Neutrophil (primary cell): ENCODE measurements around the gene SSNA1.

Source experiments
- H3K27ac ChIP-seq: fragments of 200-600 bp; sonication (generic); 2 replicates; pipeline ENCODE4 v1.5.1; 2016; ENCODE audit warnings: mild to moderate bottlenecking, moderate library complexity
- H3K27me3 ChIP-seq: fragments of 200-600 bp; sonication (generic); 2 replicates; pipeline ENCODE4 v1.6.0; 2016; ENCODE audit warnings: mild to moderate bottlenecking
- H3K36me3 ChIP-seq: fragments of 200-600 bp; sonication (generic); 2 replicates; pipeline ENCODE4 v1.5.1; 2017
- H3K4me1 ChIP-seq, 2 experiments: fragments of 200-600 bp in 1 of 2; sonication (generic) in 1 of 2; 1 replicate in 1 of 2; 2 replicates in 1 of 2; pipeline versions ENCODE4 v1.5.1 to v1.6.1; 2013 to 2016; ENCODE audit warnings: low read depth in 1 of 2, low read length in 1 of 2, mild to moderate bottlenecking in 1 of 2, moderate library complexity in 1 of 2; ENCODE audit not compliant: control insufficient read depth in 1 of 2, insufficient read depth in 1 of 2
- H3K4me3 ChIP-seq, 2 experiments: fragments of 200-600 bp in 1 of 2; sonication (generic) in 1 of 2; 1 replicate in 1 of 2; 2 replicates in 1 of 2; pipeline ENCODE4 v1.5.1; 2013 to 2016; ENCODE audit warnings: low read depth in 1 of 2, low read length in 1 of 2, mild to moderate bottlenecking in 1 of 2, moderate library complexity in 1 of 2
- H3K9me3 ChIP-seq: fragments of 200-600 bp; sonication (generic); 2 replicates; pipeline ENCODE4 v1.5.1; 2016
- CTCF ChIP-seq: fragments of 200-600 bp; sonication (generic); IDR thresholded peaks from 2 replicates; pipeline ENCODE4 v1.5.1; 2016; ENCODE audit warnings: antibody characterized with exemption

Gene SSNA1, protein sequence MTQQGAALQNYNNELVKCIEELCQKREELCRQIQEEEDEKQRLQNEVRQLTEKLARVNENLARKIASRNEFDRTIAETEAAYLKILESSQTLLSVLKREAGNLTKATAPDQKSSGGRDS

DNA sequence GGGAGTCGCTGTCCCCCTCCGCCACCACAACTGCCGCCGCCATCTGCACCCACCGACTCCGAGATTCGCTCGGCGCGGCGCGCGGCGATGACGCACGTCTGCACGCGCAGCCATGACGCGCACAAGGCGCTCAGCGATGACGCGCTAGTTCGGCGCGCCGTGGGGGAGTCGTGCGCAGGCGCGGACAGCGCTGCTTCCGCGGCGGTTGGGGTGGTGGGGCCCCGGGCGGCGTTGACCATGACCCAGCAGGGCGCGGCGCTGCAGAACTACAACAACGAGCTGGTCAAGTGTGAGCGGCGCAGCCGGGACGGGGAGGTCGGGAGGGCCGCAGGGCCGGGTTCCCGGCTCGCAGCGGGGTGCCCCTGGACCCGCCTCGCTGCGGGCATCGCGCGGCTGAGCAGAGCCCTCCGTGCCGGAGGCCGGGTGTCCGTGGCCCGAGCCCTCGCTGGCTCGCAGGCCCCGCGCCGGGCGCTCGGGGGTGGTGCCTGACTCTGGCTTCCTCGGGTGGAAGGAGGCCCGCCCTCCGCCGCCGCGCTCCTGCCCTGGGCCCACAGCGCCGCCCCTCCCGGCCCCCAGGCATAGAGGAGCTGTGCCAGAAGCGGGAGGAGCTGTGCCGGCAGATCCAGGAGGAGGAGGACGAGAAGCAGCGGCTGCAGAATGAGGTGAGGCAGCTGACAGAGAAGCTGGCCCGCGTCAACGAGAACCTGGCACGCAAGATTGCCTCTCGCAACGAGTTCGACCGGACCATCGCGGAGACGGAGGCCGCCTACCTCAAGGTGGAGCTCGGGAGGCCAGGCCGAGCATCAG, at the start of gene SSNA1, which contains the start of gene ANAPC2:
SSNA1 (plus strand) TSS at position 187 of the 807 bp plus-strand sequence; CDS start at position 238, 51 bp downstream.
ANAPC2 (minus strand) TSS at position 71 of the 807 bp plus-strand sequence; CDS start at position 43, 28 bp downstream.
- Histone ChIP-seq H3K4me3 (peak within 1 kb of the TSS; percentile 81 to 97), H3K9me3 (no peaks in the 10 kb centered on the region), H3K27ac (peak within 1 kb of the TSS; percentile 98), H3K36me3 (peaks cover 54% of the 10 kb centered on the region), H3K4me1 (peaks cover 34% of the 10 kb centered on the region in 2 experiments), H3K27me3 (no peaks in the 10 kb centered on the region)
- TF ChIP-seq CTCF = peak; percentile 76

GRCh38 chr9:137138722-137139467, 49.6 kb upstream of the SSNA1 start, which contains the start of gene GRIN1:
GRIN1 (plus strand) TSS chr9:137139154; CDS start chr9:137139487, 333 bp downstream.
- no peaks in the 10 kb centered on the region for H3K9me3 ChIP-seq
- H3K36me3 ChIP-seq = no peaks in the 10 kb centered on the region
- H3K4me1 ChIP-seq = no peaks in the 10 kb centered on the region
- no peak within 1 kb of the TSS for H3K4me3 ChIP-seq
- H3K27me3 ChIP-seq = peaks cover 100% of the 10 kb centered on the region
- no peak within 1 kb of the TSS for H3K27ac ChIP-seq
- no peak for TF ChIP-seq CTCF

GRCh38 chr9:137139468-137140150, 48.9 kb upstream of the SSNA1 start:
- Histone ChIP-seq H3K27me3 (peaks cover 97% of the 10 kb centered on the region), H3K27ac (no peak overlapping the region), H3K4me1 (no peaks in the 10 kb centered on the region), H3K4me3 (no peak overlapping the region), H3K9me3 (no peaks in the 10 kb centered on the region), H3K36me3 (no peaks in the 10 kb centered on the region)
- TF ChIP-seq CTCF = no peak

DNA sequence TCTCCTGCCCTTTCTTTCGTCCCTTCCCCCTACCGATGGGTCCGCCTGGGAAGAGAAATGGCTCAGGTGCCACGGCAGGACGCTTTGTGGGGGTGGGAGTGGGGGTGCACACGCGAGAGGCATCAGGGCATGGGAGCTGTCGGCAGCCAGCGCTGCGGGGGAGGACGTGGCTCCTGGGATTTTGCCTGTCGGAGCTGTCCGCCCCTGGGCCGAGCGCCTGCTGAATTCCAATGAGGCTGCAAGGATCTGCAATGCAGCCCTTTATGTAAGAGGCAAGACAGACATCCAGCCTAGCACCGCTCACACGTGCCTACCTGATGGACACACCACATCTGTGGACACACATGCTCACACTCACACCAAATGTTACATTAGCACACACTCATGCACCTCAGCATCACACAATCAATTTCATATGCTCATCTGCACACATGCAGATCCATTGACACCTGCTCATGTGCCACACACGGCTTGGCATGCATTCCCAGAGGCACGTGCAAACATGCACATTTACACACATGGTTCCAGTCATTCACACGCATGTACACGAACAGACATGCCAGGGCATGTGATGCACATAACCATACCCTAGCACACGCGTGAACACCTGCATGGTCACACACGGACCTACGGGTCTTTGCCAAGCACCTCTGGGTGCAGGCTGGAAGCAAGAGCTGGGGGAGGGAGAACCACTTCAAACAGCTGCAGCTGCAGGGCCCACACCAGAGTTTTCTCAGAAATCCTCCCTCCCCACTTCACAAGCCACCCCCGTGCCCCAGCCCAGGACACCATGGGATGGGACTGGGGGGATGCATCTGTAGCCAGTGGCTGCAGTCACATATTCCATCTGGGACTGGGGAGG, 48.1 kb upstream of the SSNA1 start:
- no peaks in the 10 kb centered on the region for H3K4me1 ChIP-seq
- no peak overlapping the region for H3K27ac ChIP-seq
- no peak overlapping the region for H3K4me3 ChIP-seq
- no peaks in the 10 kb centered on the region for H3K36me3 ChIP-seq
- H3K9me3 ChIP-seq = no peaks in the 10 kb centered on the region
- H3K27me3 ChIP-seq = peaks cover 89% of the 10 kb centered on the region
- TF ChIP-seq CTCF = no peak
